ENCODE data around the gene KYAT1.

Gene KYAT1

DNA sequence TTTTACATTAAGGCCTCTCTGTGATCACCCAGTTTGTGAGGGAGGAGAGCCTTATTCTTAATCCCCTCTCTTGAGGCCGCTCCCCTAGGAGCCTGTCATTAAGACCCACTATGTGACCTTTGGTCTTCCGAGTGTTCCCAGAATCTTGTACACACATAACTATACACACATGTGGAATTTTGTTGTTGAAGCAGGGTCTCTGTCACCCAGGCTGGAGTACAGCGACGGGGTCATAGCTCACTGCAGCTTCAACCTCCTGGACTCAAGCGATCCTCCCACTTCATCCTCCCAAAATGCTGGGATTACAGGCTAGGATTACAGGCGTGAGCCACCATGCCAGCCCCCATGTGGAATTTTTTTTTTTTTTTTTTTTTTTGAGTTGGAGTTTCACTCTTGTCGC lies 24.2 kb upstream of the KYAT1 start:
- no peak overlapping the region for H3K4me3 ChIP-seq (ENCODE audit: low read depth, low read length)
- DNase-seq (ENCODE audit: low read depth) = no peak
- TF ChIP-seq, protein P1, sequence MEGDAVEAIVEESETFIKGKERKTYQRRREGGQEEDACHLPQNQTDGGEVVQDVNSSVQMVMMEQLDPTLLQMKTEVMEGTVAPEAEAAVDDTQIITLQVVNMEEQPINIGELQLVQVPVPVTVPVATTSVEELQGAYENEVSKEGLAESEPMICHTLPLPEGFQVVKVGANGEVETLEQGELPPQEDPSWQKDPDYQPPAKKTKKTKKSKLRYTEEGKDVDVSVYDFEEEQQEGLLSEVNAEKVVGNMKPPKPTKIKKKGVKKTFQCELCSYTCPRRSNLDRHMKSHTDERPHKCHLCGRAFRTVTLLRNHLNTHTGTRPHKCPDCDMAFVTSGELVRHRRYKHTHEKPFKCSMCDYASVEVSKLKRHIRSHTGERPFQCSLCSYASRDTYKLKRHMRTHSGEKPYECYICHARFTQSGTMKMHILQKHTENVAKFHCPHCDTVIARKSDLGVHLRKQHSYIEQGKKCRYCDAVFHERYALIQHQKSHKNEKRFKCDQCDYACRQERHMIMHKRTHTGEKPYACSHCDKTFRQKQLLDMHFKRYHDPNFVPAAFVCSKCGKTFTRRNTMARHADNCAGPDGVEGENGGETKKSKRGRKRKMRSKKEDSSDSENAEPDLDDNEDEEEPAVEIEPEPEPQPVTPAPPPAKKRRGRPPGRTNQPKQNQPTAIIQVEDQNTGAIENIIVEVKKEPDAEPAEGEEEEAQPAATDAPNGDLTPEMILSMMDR (IDR thresholded peaks at IDR 0.05; ENCODE audit: low read depth, low read length) = no peak
- TF ChIP-seq, protein P2, sequence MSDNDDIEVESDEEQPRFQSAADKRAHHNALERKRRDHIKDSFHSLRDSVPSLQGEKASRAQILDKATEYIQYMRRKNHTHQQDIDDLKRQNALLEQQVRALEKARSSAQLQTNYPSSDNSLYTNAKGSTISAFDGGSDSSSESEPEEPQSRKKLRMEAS (IDR thresholded peaks at IDR 0.05; ENCODE audit: low read depth, low read length) = no peak
- no peak for TF ChIP-seq POLR2A (IDR thresholded peaks at IDR 0.05; ENCODE audit: extremely low read depth, insufficient read length)
- no peak for TF ChIP-seq MYC (IDR thresholded peaks at IDR 0.05; ENCODE audit: low read depth, low read length)

DNA sequence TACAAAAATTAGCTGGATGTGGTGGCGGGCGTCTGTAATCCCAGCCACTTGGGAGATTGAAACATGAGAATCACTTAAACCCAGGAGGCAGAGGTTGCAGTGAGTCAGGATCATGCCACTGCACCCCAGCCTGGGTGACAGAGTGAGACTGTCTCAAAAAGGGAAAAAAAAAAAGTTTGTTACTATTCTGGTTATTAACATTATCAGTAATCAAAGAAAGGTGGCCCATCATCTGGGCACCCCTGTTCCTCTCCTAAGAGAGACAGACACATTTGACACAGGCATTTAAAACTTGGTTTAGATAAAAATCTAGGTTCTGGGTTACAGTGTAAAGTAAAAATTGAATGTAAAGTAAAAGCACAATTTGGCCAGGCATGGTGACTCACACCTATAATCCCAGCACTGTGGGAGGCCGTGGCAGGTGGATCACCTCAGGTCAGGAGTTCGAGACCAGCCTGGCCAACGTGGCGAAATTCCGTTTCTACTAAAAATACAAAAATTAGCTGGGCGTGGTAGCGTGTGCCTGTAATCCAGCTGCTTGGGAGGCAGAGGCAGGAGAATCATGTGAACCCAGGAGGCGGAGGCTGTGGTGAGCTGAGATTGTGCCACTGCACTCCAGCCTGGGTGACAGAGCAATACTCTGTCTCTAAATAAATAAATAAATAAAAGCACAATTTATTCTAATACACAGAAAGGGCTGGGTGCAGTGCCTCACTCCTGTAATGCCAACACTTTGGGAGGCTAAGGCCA lies 22.3 kb upstream of the KYAT1 start:
- H3K4me3 ChIP-seq (ENCODE audit: low read depth, low read length) = no peak overlapping the region
- TF ChIP-seq MYC (IDR thresholded peaks at IDR 0.05; ENCODE audit: low read depth, low read length) (no peak), POLR2A (IDR thresholded peaks at IDR 0.05; ENCODE audit: extremely low read depth, insufficient read length) (no peak)
- TF ChIP-seq, protein P2 (IDR thresholded peaks at IDR 0.05; ENCODE audit: low read depth, low read length) = no peak
- TF ChIP-seq, protein P1 (IDR thresholded peaks at IDR 0.05; ENCODE audit: low read depth, low read length) = no peak
- DNase-seq (ENCODE audit: low read depth) = no peak

DNA sequence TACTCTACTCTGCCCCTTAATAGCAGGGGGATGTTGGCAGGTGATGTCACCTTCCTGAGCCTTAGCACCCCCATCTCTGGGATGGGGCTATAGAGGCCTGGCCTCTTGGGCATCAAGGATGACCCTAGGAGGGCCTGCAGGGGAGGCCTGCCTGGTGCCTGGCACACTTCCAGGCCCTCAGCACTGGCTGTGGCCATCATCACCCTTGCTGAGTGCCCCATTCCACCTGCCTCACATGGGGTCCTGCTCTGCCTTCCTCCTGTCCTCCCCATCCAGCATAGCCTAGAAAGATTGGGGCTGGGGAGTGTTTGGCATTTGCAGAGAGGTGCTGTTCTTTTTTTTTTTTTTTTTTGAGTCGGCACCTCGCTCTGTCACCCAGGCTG lies 21.3 kb upstream of the KYAT1 start:
- DNase-seq (ENCODE audit: low read depth) = no peak
- H3K4me3 ChIP-seq (ENCODE audit: low read depth, low read length) = no peak overlapping the region
- TF ChIP-seq, protein P2 (IDR thresholded peaks at IDR 0.05; ENCODE audit: low read depth, low read length) = no peak

DNA sequence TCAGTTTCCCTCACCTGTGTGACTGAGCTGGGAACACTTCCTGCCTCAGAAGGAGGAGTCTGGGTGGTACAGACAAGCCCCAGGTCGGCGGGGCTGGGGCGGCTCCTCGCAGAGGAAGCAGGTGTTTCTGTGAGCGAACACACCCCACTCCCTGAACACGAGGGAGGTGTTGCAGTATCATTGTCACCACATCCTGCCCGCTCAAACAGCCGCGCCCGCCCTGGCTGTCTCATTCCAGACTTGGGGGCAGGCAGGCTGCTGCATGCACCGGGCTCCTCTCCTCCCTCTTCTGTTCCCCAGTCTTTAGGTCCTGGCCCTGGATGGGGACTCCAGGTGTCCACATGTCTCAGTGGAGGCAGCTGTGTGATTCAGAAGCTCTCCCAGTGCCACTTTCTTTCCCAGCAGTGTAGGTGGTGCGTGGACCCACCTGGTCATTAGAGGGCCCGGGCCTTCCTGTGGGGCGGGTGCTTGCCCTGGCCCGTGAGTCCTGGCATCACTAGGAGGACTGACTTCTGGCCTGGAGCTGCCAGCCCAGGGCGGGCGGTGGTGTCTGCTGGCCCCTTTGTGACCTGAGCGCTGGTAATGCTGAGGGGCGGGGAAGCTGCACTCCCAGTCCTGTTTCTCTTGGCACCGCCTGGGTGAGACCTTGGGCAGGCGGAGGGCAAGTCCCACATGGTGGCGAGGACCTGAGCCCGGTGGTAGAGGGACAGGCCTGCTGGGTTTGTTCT lies 20.8 kb upstream of the KYAT1 start:
- peak; percentile 31 for TF ChIP-seq POLR2A (IDR thresholded peaks at IDR 0.05; ENCODE audit: extremely low read depth, insufficient read length)
- TF ChIP-seq, protein P2 (IDR thresholded peaks at IDR 0.05; ENCODE audit: low read depth, low read length) = peak; percentile 94
- TF ChIP-seq MYC (IDR thresholded peaks at IDR 0.05; ENCODE audit: low read depth, low read length) = peak; percentile 95
- TF ChIP-seq, protein P1 (IDR thresholded peaks at IDR 0.05; ENCODE audit: low read depth, low read length) = no peak
- no peak overlapping the region for H3K4me3 ChIP-seq (ENCODE audit: low read depth, low read length)
- DNase-seq (ENCODE audit: low read depth) = peak; percentile 84

DNA sequence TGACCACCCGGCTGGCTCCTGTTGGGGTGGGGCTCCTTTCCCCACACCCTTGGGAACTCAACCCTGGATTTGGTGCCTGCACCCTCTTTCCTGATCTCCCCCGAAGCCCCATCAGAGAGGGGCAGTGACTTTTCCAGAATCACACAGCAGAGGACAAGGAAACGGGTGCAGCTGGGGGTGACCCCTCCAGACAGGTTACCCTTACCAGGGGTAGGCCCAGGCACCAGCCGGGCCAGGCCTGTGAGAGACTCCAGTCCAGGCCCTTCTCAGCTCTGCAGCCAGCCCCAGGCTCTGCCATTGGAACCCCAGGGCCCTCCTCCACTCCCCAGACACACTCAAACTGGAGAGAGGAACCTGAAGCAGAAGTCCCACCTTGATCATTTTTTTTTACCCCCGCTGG lies 20.1 kb upstream of the KYAT1 start:
- no peak for DNase-seq (ENCODE audit: low read depth)
- no peak for TF ChIP-seq POLR2A (IDR thresholded peaks at IDR 0.05; ENCODE audit: extremely low read depth, insufficient read length)
- TF ChIP-seq, protein P2 (IDR thresholded peaks at IDR 0.05; ENCODE audit: low read depth, low read length) = no peak
- TF ChIP-seq MYC (IDR thresholded peaks at IDR 0.05; ENCODE audit: low read depth, low read length) = no peak
- TF ChIP-seq, protein P1 (IDR thresholded peaks at IDR 0.05; ENCODE audit: low read depth, low read length) = no peak
- H3K4me3 ChIP-seq (ENCODE audit: low read depth, low read length) = no peak overlapping the region

DNA sequence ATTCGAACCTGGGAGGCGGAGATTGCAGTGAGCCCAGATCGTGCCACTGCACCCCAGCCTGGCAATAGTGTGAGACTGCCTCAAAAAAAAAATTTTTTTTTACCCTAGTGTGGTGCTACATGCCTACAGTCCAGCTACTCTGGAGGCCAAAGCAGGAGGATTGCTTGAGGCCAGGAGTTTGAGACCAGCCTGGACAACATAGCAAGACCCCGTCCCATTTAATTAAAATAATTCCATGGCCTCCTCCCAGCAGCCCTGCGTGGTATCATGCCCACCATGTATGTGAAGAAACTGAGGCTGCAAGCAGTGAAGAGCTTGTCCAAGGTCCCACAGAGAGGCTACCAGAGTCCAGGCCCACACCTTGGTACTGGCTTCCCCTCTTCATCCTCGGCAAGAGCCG lies 19.6 kb upstream of the KYAT1 start:
- no peak for TF ChIP-seq MYC (IDR thresholded peaks at IDR 0.05; ENCODE audit: low read depth, low read length)
- TF ChIP-seq, protein P1 (IDR thresholded peaks at IDR 0.05; ENCODE audit: low read depth, low read length) = no peak
- TF ChIP-seq, protein P2 (IDR thresholded peaks at IDR 0.05; ENCODE audit: low read depth, low read length) = no peak
- TF ChIP-seq POLR2A (IDR thresholded peaks at IDR 0.05; ENCODE audit: extremely low read depth, insufficient read length) = no peak
- no peak for DNase-seq (ENCODE audit: low read depth)
- no peak overlapping the region for H3K4me3 ChIP-seq (ENCODE audit: low read depth, low read length)
